B cell (primary cell): ENCODE data around the gene TCF7L1. TPM values are rescaled to one million over a fixed set of nuclear protein-coding genes. Genes with fewer than 3 reads are reported as not detected.

Source experiments
- ATAC-seq: fragments of 200-7000 bp; cut with Tn5 transposase; one replicate; pipeline ENCODE4 v1.10.0; 2021; ENCODE audit warnings: low read depth, mild to moderate bottlenecking, moderate number of reproducible peaks, moderate library complexity
- CTCF ChIA-PET: fragments of 350-600 bp; sonication (Branson Sonifier 250); formaldehyde crosslinking; loops from one replicate; lab custom pipeline; 2021; ENCODE audit warnings: antibody characterized with exemption, inconsistent platforms; lab: Charles Lee
- POLR2A ChIA-PET: fragments of 350-600 bp; sonication (Branson Sonifier 250); formaldehyde crosslinking; loops from one replicate; lab custom pipeline; 2021; ENCODE audit warnings: antibody characterized with exemption; lab: Charles Lee
- DNase-seq: peaks from one replicate; pipeline ENCODE4 v3.0.0; 2013
- H2AFZ ChIP-seq: 2 replicates; pipeline ENCODE4 v1.6.1; 2012; ENCODE audit warnings: mild to moderate bottlenecking, low read depth, low read length; ENCODE audit not compliant: insufficient read depth, poor library complexity, severe bottlenecking
- H3K27ac ChIP-seq, 2 donors: 1 replicate in 1 of 2; 2 replicates in 1 of 2; pipeline ENCODE4 v1.5.1; 2012 to 2013; ENCODE audit warnings: low read length in 2 of 2, mild to moderate bottlenecking in 2 of 2, moderate library complexity in 1 of 2
- H3K27me3 ChIP-seq, 4 experiments: fragments of 200-600 bp in 1 of 4; sonication (generic) in 1 of 4; replicated peaks in 1 of 4; 1 replicate in 2 of 4; 2 replicates in 2 of 4; pipeline versions ENCODE4 v1.6.1 to v1.7.0; 2013 to 2016; ENCODE audit warnings: low read length in 3 of 4, mild to moderate bottlenecking in 2 of 4, mixed read lengths in 1 of 4, moderate library complexity in 1 of 4; ENCODE audit not compliant: insufficient read depth in 4 of 4, control insufficient read depth in 3 of 4; ENCODE audit errors: control extremely low read depth in 1 of 4
- H3K36me3 ChIP-seq, 2 experiments: replicated peaks in 1 of 2; 1 replicate in 1 of 2; 2 replicates in 1 of 2; pipeline versions ENCODE4 v1.6.1 to v1.7.1; 2013; ENCODE audit warnings: low read length in 1 of 2; ENCODE audit not compliant: insufficient read depth in 2 of 2, control insufficient read depth in 1 of 2; ENCODE audit errors: control extremely low read depth in 1 of 2, extremely low read depth in 1 of 2
- H3K4me1 ChIP-seq, 2 donors: fragments of 200-600 bp in 1 of 2; sonication (generic) in 1 of 2; 1 replicate in 1 of 2; 2 replicates in 1 of 2; pipeline versions ENCODE4 v1.5.1 to v1.6.1; 2013 to 2017; ENCODE audit warnings: low read length in 2 of 2; ENCODE audit not compliant: control insufficient read depth in 2 of 2, insufficient read depth in 2 of 2
- H3K4me2 ChIP-seq: replicated peaks from 2 replicates; pipeline ENCODE3; 2012; ENCODE audit warnings: mild to moderate bottlenecking, low read depth, low read length; ENCODE audit not compliant: poor library complexity, severe bottlenecking
- H3K4me3 ChIP-seq, 5 experiments: fragments of 200-600 bp in 1 of 5; sonication (generic) in 1 of 5; 1 replicate in 3 of 5; 2 replicates in 2 of 5; pipeline versions ENCODE4 v1.5.1 to v1.7.0; 2011 to 2016; ENCODE audit warnings: low read length in 4 of 5, mild to moderate bottlenecking in 4 of 5, low read depth in 2 of 5, control low read depth in 1 of 5, moderate library complexity in 1 of 5; ENCODE audit not compliant: insufficient read depth in 1 of 5; ENCODE audit errors: control extremely low read depth in 1 of 5, extremely low read depth in 1 of 5
- H3K79me2 ChIP-seq: fragments of 200-600 bp; sonication (generic); one replicate; pipeline ENCODE4 v1.6.0; 2016; ENCODE audit warnings: low read length; ENCODE audit not compliant: control insufficient read depth, insufficient read depth
- H3K9ac ChIP-seq: fragments of 200-600 bp; sonication (generic); 2 replicates; pipeline ENCODE4 v1.6.1; 2017; ENCODE audit warnings: mild to moderate bottlenecking, low read length, moderate library complexity
- H3K9me3 ChIP-seq, 3 donors: one replicate each; pipeline versions ENCODE4 v1.6.1 to v1.7.1; 2013; ENCODE audit warnings: low read length in 2 of 3; ENCODE audit not compliant: control insufficient read depth in 2 of 3, insufficient read depth in 1 of 3; ENCODE audit errors: control extremely low read depth in 1 of 3
- H4K20me1 ChIP-seq: 2 replicates; pipeline ENCODE4 v1.6.0; 2012; ENCODE audit warnings: mild to moderate bottlenecking, low read length; ENCODE audit not compliant: insufficient read depth, control insufficient read depth, poor library complexity, severe bottlenecking
- H3K27ac Mint-ChIP-seq: one replicate; pipeline ENCODE4 v1.8.0; 2021; ENCODE audit warnings: mixed read lengths
- H3K27me3 Mint-ChIP-seq: one replicate; pipeline ENCODE4 v1.8.0; 2021; ENCODE audit warnings: mixed read lengths
- H3K4me1 Mint-ChIP-seq: one replicate; pipeline ENCODE4 v1.8.0; 2021; ENCODE audit warnings: mixed read lengths
- H3K4me3 Mint-ChIP-seq: one replicate; pipeline ENCODE4 v1.8.0; 2021; ENCODE audit warnings: mixed read lengths
- H3K9me3 Mint-ChIP-seq: one replicate; pipeline ENCODE4 v1.8.0; 2022; ENCODE audit warnings: mixed read lengths; ENCODE audit not compliant: insufficient read depth
- CTCF ChIP-seq: fragments of 200-600 bp; IDR thresholded peaks from one replicate; pipeline ENCODE4 v1.8.0; 2022; ENCODE audit warnings: antibody characterized with exemption, mild to moderate bottlenecking
- EZH2 ChIP-seq: IDR thresholded peaks from 2 replicates; pipeline ENCODE4 v1.6.1; 2012; ENCODE audit warnings: borderline replicate concordance, low read depth, mild to moderate bottlenecking, moderate library complexity, low read length; ENCODE audit not compliant: insufficient read depth, poor library complexity, severe bottlenecking
- WGBS: methylation state at CpG from one replicate; pipeline ENCODE4 v1.1.5; 2013; ENCODE audit warnings: missing lambda C conversion rate; ENCODE audit not compliant: insufficient coverage; 5-methylcytosine and 5-hydroxymethylcytosine counted together
- intact Hi-C: fragments of 100-400 bp; cut with micrococcal nuclease; formaldehyde crosslinking; loops from one replicate; pipeline ENCODE4 v1.10.0; 2022
- polyA plus RNA-seq: library from polyadenylated mRNA; depleted of rRNA; stranded (reverse); fragments of >200 nt; gene quantifications from 2 replicates; pipeline ENCODE4 v1.2.3, GENCODE V29; 2012
- total RNA-seq, 2 donors: library from RNA; stranded (reverse); fragments of 120-200 nt in 1 of 2; gene quantifications; 1 replicate in 1 of 2; 2 replicates in 1 of 2; pipeline versions ENCODE4 v1.2.3 to v1.2.4, GENCODE V29; 2013 to 2022

Gene TCF7L1
- total and polyA plus RNA-seq, 2 donors (not counting 1 experiment from before 2014, with no cell fraction given) = 0.67 to 0.81 TPM

GRCh38 chr2:85175369-85176299 lies 42.4 kb downstream of the TCF7L1 start:
- no peak overlapping the region for H3K4me3 ChIP-seq
- no peak overlapping the region for H3K27ac ChIP-seq
- Mint-ChIP-seq H3K4me3 (no peak overlapping the region), H3K27me3 (peaks cover 14% of the 10 kb centered on the region), H3K27ac (no peak overlapping the region), H3K9me3 (peaks cover 8% of the 10 kb centered on the region), H3K4me1 (no peaks in the 10 kb centered on the region)
- ChIA-PET CTCF (no interaction called here), POLR2A (no interaction called here)
- DNase-seq (no peak), ATAC-seq (no peak)
- no peak overlapping the region for H3K4me2 ChIP-seq
- H3K27me3 ChIP-seq = peaks cover 0 to 2% (median 0%) of the 10 kb centered on the region in 4 experiments
- no peak overlapping the region for H3K9ac ChIP-seq
- no peaks in the 10 kb centered on the region for H3K79me2 ChIP-seq
- WGBS = 70% methylated on average over 8 of the region's 13 CpGs
- H3K4me1 ChIP-seq = no peaks in the 10 kb centered on the region
- TF ChIP-seq CTCF (no peak), EZH2 (no peak)
- H3K9me3 ChIP-seq = peaks cover 0 to 23% (median 11%) of the 10 kb centered on the region in 3 donors
- intact Hi-C loops = no loop called here
- H4K20me1 ChIP-seq = no peaks in the 10 kb centered on the region
- no peaks in the 10 kb centered on the region for H3K36me3 ChIP-seq
- no peak overlapping the region for H2AFZ ChIP-seq
